Keratinocyte (primary cell): Measurements from ENCODE around the gene DPF3. TPM values are rescaled to one million over a fixed set of nuclear protein-coding genes. Genes with fewer than 3 reads are reported as not detected.

Experiments
- DNase-seq: peaks from one replicate; pipeline ENCODE4 v3.0.0-alpha.2; 2011; ENCODE audit warnings: low read depth, missing footprints, low spot score
- FAIRE-seq: peaks from 2 replicates; lab custom pipeline; 2011; peaks lifted over from hg19 to GRCh38; lab: Jason Lieb, UNC
- H2AFZ ChIP-seq: 2 replicates; pipeline ENCODE4 v1.6.0; 2012; ENCODE audit warnings: low read length, control low read depth, inconsistent platforms; ENCODE audit not compliant: control insufficient read depth
- H3K27ac ChIP-seq: 2 replicates; pipeline ENCODE4 v1.5.1; 2011; ENCODE audit warnings: low read length; ENCODE audit not compliant: control insufficient read depth, insufficient read depth
- H3K27me3 ChIP-seq: 3 replicates; pipeline ENCODE4 v1.6.0; 2011; ENCODE audit warnings: low read length; ENCODE audit not compliant: control insufficient read depth, insufficient read depth; ENCODE audit errors: extremely low read depth
- H3K36me3 ChIP-seq, 2 experiments: 2 replicates in 1 of 2; 3 replicates in 1 of 2; pipeline ENCODE4 v1.5.1; 2011; ENCODE audit warnings: low read length in 2 of 2, mild to moderate bottlenecking in 1 of 2; ENCODE audit not compliant: control insufficient read depth in 2 of 2, insufficient read depth in 2 of 2; ENCODE audit errors: extremely low read depth in 1 of 2
- H3K4me1 ChIP-seq: 3 replicates; pipeline ENCODE4 v1.5.1; 2011; ENCODE audit warnings: low read length; ENCODE audit not compliant: control insufficient read depth, insufficient read depth; ENCODE audit errors: extremely low read depth
- H3K4me2 ChIP-seq: 3 replicates; pipeline ENCODE4 v1.6.0; 2011; ENCODE audit warnings: low read depth, low read length; ENCODE audit not compliant: control insufficient read depth, insufficient read depth; ENCODE audit errors: extremely low read depth
- H3K4me3 ChIP-seq, 3 experiments: fragments of 200-600 bp in 1 of 3; sonication (generic) in 1 of 3; 2 replicates in 2 of 3; 3 replicates in 1 of 3; pipeline ENCODE4 v1.5.1; 2011 to 2016; ENCODE audit warnings: low read length in 3 of 3, mild to moderate bottlenecking in 3 of 3, control low read depth in 2 of 3, inconsistent platforms in 1 of 3, low read depth in 1 of 3, mixed read lengths in 1 of 3, mixed run types in 1 of 3, moderate library complexity in 1 of 3; ENCODE audit not compliant: control insufficient read depth in 2 of 3, insufficient read depth in 2 of 3; ENCODE audit errors: extremely low read depth in 1 of 3
- H3K79me2 ChIP-seq: 2 replicates; pipeline ENCODE4 v1.6.0; 2012; ENCODE audit warnings: low read length; ENCODE audit not compliant: control insufficient read depth, insufficient read depth
- H3K9ac ChIP-seq: 3 replicates; pipeline ENCODE4 v1.6.0; 2011; ENCODE audit warnings: low read length; ENCODE audit not compliant: control insufficient read depth, insufficient read depth; ENCODE audit errors: extremely low read depth
- H3K9me1 ChIP-seq: 3 replicates; pipeline ENCODE4 v1.6.0; 2011; ENCODE audit warnings: low read length; ENCODE audit not compliant: control insufficient read depth, insufficient read depth; ENCODE audit errors: extremely low read depth
- H3K9me3 ChIP-seq: 2 replicates; pipeline ENCODE4 v1.5.1; 2012; ENCODE audit warnings: low read depth, low read length; ENCODE audit not compliant: control insufficient read depth
- H4K20me1 ChIP-seq: 3 replicates; pipeline ENCODE4 v1.6.0; 2011; ENCODE audit warnings: low read length; ENCODE audit not compliant: control insufficient read depth, insufficient read depth; ENCODE audit errors: extremely low read depth
- CTCF ChIP-seq, 3 experiments: IDR thresholded peaks in 1 of 3; conservative IDR thresholded peaks in 1 of 3; optimal IDR thresholded peaks in 1 of 3; 2 replicates in 2 of 3; 3 replicates in 1 of 3; pipeline versions ENCODE3 to v1.5.1; 2011; ENCODE audit warnings: low read length in 3 of 3, mild to moderate bottlenecking in 3 of 3, moderate library complexity in 2 of 3, control low read depth in 1 of 3, inconsistent platforms in 1 of 3; ENCODE audit not compliant: insufficient read depth in 2 of 3; ENCODE audit errors: extremely low read depth in 1 of 3
- EZH2 ChIP-seq: IDR thresholded peaks from one replicate; pipeline ENCODE4 v1.6.1; 2012; ENCODE audit warnings: inconsistent platforms, mild to moderate bottlenecking, low read length, moderate library complexity
- dilution Hi-C: fragments of 300-500 bp; cut with MboI; formaldehyde crosslinking; loops from one replicate; pipeline ENCODE4 v1.7.0; 2020; ENCODE audit warnings: low sequenced_read_pairs; ENCODE audit not compliant: extremely low pct_ligation_motif_present
- polyA plus RNA-seq, 5 experiments: library from polyadenylated mRNA; depleted of rRNA in 3 of 5; stranded (reverse) in 3 of 5; stranded (forward) in 1 of 5; unstranded in 1 of 5; fragments of >200 nt; gene quantifications; 1 replicate in 1 of 5; 2 replicates in 3 of 5; 3 replicates in 1 of 5; pipeline versions ENCODE4 v1.2.1 to v1.2.3, GENCODE V29; 2011 to 2012; ENCODE audit warnings: missing spikeins in 2 of 5, low read depth in 1 of 5, low replicate concordance in 1 of 5

The DPF3 gene
- polyA plus RNA-seq, 1 donor (not counting 4 experiments of a cell fraction or from before 2014, with no cell fraction given), result 1.1 TPM

- no peak for DNase-seq
- no peak overlapping the region for H3K4me3 ChIP-seq
- no peaks in the 10 kb centered on the region for H3K4me1 ChIP-seq
- no peak overlapping the region for H3K4me2 ChIP-seq
- H2AFZ ChIP-seq, result no peak overlapping the region
- H3K79me2 ChIP-seq, result no peaks in the 10 kb centered on the region
- no peak for FAIRE-seq
- no peaks in the 10 kb centered on the region for H3K9me3 ChIP-seq
- peaks cover 21% of the 10 kb centered on the region for H3K27me3 ChIP-seq
- no peaks in the 10 kb centered on the region for H4K20me1 ChIP-seq
- no peaks in the 10 kb centered on the region for H3K9me1 ChIP-seq
- H3K27ac ChIP-seq, result no peak overlapping the region
- TF ChIP-seq EZH2 (no peak), CTCF (optimal IDR thresholded peaks at IDR 0.05 in 1 of 3, IDR thresholded peaks at IDR 0.05 in 1 of 3, conservative IDR thresholded peaks at IDR 0.05 in 1 of 3; ENCODE audit: extremely low read depth in 1 of 3, insufficient read depth in 2 of 3, low read length in 3 of 3) (no peak)
- H3K9ac ChIP-seq, result no peak overlapping the region
- H3K36me3 ChIP-seq, result no peaks in the 10 kb centered on the region
- dilution Hi-C loops, result no loop called here
These were observed 293.2 kb downstream of the DPF3 start for GRCh38 chr14:72600551-72601330.

- no peak overlapping the region for H3K9ac ChIP-seq
- no peak for TF ChIP-seq EZH2
- TF ChIP-seq CTCF (optimal IDR thresholded peaks at IDR 0.05 in 1 of 3, IDR thresholded peaks at IDR 0.05 in 1 of 3, conservative IDR thresholded peaks at IDR 0.05 in 1 of 3; ENCODE audit: extremely low read depth in 1 of 3, insufficient read depth in 2 of 3, low read length in 3 of 3), result no peak
- no peak overlapping the region for H3K4me3 ChIP-seq
- no peak for FAIRE-seq
- H3K9me1 ChIP-seq, result no peaks in the 10 kb centered on the region
- H3K9me3 ChIP-seq, result no peaks in the 10 kb centered on the region
- no peaks in the 10 kb centered on the region for H3K36me3 ChIP-seq
- no peaks in the 10 kb centered on the region for H4K20me1 ChIP-seq
- H3K27me3 ChIP-seq, result peaks cover 21% of the 10 kb centered on the region
- no peaks in the 10 kb centered on the region for H3K79me2 ChIP-seq
- dilution Hi-C loops, result no loop called here
- no peaks in the 10 kb centered on the region for H3K4me1 ChIP-seq
- no peak overlapping the region for H3K4me2 ChIP-seq
- H2AFZ ChIP-seq, result no peak overlapping the region
- no peak overlapping the region for H3K27ac ChIP-seq
- no peak for DNase-seq
These were observed 294.1 kb downstream of the DPF3 start for GRCh38 chr14:72599579-72600470.
